Ishikawa (cell line): Measurements from ENCODE around the gene NDRG4.

ENCODE experiments used
- CEBPB ChIP-seq: IDR thresholded peaks from 2 replicates; pipeline ENCODE4 v1.6.1; 2012
- CREB1 ChIP-seq: IDR thresholded peaks from 2 replicates; pipeline ENCODE4 v1.6.1; 2012; ENCODE audit warnings: low read depth
- EGR1 ChIP-seq: IDR thresholded peaks from 2 replicates; pipeline ENCODE4 v1.6.1; 2012
- EP300 ChIP-seq: IDR thresholded peaks from 2 replicates; pipeline ENCODE4 v1.6.1; 2012; ENCODE audit warnings: borderline replicate concordance
- FOXM1 ChIP-seq: IDR thresholded peaks from 2 replicates; pipeline ENCODE4 v1.6.1; 2012; ENCODE audit warnings: low read depth, borderline replicate concordance
- MAX ChIP-seq: IDR thresholded peaks from 2 replicates; pipeline ENCODE4 v1.6.1; 2012
- NFIC ChIP-seq: IDR thresholded peaks from 2 replicates; pipeline ENCODE4 v1.6.1; 2012
- RAD21 ChIP-seq: IDR thresholded peaks from 2 replicates; pipeline ENCODE4 v1.6.1; 2012; ENCODE audit warnings: low read depth
- TAF1 ChIP-seq: IDR thresholded peaks from 2 replicates; pipeline ENCODE4 v1.6.1; 2012; ENCODE audit warnings: low read depth, mild to moderate bottlenecking
- TCF12 ChIP-seq: IDR thresholded peaks from 2 replicates; pipeline ENCODE4 v1.6.1; 2012; ENCODE audit warnings: low read depth
- TEAD4 ChIP-seq: IDR thresholded peaks from 2 replicates; pipeline ENCODE4 v1.6.1; 2012
- USF1 ChIP-seq: IDR thresholded peaks from 2 replicates; pipeline ENCODE4 v1.6.1; 2012
- YY1 ChIP-seq: IDR thresholded peaks from 2 replicates; pipeline ENCODE4 v1.6.1; 2012; ENCODE audit warnings: low read depth
- ZBTB7A ChIP-seq: IDR thresholded peaks from 2 replicates; pipeline ENCODE4 v1.6.1; 2012; ENCODE audit warnings: low read depth
- TF ChIP-seq, protein P1 (sequence below): IDR thresholded peaks from 2 replicates; pipeline ENCODE4 v1.6.1; 2012; ENCODE audit warnings: low read depth, mild to moderate bottlenecking

Gene NDRG4

GRCh38 chr16:58516768-58517107, 16.8 kb downstream of the NDRG4 start:
- no peak for TF ChIP-seq RAD21
- no peak for TF ChIP-seq EGR1
- TF ChIP-seq NFIC = no peak
- TF ChIP-seq CREB1 = no peak
- no peak for TF ChIP-seq CEBPB
- TF ChIP-seq TAF1 = no peak
- TF ChIP-seq TCF12 = no peak
- TF ChIP-seq, protein P1, sequence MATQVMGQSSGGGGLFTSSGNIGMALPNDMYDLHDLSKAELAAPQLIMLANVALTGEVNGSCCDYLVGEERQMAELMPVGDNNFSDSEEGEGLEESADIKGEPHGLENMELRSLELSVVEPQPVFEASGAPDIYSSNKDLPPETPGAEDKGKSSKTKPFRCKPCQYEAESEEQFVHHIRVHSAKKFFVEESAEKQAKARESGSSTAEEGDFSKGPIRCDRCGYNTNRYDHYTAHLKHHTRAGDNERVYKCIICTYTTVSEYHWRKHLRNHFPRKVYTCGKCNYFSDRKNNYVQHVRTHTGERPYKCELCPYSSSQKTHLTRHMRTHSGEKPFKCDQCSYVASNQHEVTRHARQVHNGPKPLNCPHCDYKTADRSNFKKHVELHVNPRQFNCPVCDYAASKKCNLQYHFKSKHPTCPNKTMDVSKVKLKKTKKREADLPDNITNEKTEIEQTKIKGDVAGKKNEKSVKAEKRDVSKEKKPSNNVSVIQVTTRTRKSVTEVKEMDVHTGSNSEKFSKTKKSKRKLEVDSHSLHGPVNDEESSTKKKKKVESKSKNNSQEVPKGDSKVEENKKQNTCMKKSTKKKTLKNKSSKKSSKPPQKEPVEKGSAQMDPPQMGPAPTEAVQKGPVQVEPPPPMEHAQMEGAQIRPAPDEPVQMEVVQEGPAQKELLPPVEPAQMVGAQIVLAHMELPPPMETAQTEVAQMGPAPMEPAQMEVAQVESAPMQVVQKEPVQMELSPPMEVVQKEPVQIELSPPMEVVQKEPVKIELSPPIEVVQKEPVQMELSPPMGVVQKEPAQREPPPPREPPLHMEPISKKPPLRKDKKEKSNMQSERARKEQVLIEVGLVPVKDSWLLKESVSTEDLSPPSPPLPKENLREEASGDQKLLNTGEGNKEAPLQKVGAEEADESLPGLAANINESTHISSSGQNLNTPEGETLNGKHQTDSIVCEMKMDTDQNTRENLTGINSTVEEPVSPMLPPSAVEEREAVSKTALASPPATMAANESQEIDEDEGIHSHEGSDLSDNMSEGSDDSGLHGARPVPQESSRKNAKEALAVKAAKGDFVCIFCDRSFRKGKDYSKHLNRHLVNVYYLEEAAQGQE = no peak
- TF ChIP-seq EP300 = no peak
- TF ChIP-seq YY1 = no peak
- no peak for TF ChIP-seq FOXM1
- TF ChIP-seq TEAD4 = no peak
- TF ChIP-seq USF1 = no peak
- TF ChIP-seq ZBTB7A = no peak
- TF ChIP-seq MAX = no peak

DNA sequence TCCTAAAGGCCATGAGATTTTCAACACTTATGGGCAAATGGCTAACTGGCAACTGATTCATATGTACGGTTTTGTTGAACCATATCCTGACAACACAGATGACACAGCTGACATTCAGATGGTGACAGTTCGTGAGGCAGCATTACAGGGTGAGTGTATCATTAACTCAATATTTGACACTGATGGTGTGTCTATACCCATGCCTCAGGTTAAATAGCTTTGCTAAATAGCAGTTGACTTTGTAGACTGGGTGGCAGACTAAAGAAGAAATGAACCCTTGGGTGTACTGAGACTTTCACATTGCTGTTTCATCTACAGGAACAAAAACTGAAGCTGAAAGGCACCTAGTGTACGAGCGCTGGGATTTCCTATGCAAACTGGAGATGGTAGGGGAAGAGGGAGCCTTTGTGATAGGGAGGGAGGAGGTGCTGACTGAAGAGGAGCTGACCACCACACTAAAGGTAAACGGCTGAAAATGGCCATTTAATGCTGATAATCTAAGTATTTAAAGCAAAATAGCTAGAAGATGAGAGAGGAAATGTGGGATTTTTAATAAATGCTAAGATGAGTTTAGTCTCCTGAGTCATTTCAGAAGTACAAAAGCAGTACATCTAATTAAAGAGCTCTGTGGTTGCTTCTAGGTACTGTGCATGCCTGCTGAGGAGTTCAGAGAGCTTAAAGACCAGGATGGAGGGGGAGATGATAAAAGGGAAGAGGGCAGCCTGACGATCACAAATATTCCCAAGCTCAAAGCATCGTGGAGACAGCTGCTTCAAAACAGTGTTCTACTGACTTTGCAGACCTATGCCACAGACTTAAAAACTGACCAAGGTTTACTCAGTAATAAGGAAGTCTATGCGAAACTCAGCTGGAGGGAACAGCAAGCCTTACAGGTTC, 18.4 kb downstream of the NDRG4 start:
- TF ChIP-seq TCF12 (no peak), MAX (no peak), CEBPB (no peak), EGR1 (no peak), ZBTB7A (no peak), TAF1 (no peak), RAD21 (no peak), USF1 (no peak), EP300 (no peak), FOXM1 (no peak)
- TF ChIP-seq, protein P1 = no peak

- no peak for TF ChIP-seq YY1
- no peak for TF ChIP-seq CREB1
- TF ChIP-seq TCF12 = no peak
- no peak for TF ChIP-seq MAX
- no peak for TF ChIP-seq EP300
- TF ChIP-seq, protein P1 = no peak
- TF ChIP-seq TAF1 = no peak
- no peak for TF ChIP-seq CEBPB
- TF ChIP-seq FOXM1 = no peak
- TF ChIP-seq NFIC = no peak
- no peak for TF ChIP-seq ZBTB7A
- TF ChIP-seq RAD21 = no peak
- TF ChIP-seq TEAD4 = no peak
- TF ChIP-seq USF1 = no peak
- TF ChIP-seq EGR1 = no peak
Measured at GRCh38 chr16:58518980-58519368, 19.0 kb downstream of the NDRG4 start.

GRCh38 chr16:58519707-58520106, 19.8 kb downstream of the NDRG4 start:
- no peak for TF ChIP-seq RAD21
- TF ChIP-seq, protein P1 = no peak
- no peak for TF ChIP-seq NFIC
- TF ChIP-seq ZBTB7A = no peak
- no peak for TF ChIP-seq CREB1
- TF ChIP-seq TCF12 = no peak
- no peak for TF ChIP-seq CEBPB
- TF ChIP-seq USF1 = no peak
- no peak for TF ChIP-seq TAF1
